Peyer's patch (tissue), 4 donors: ENCODE data around the gene RTBDN. TPM values are rescaled to one million over a fixed set of nuclear protein-coding genes. Genes with fewer than 3 reads are reported as not detected.
"Not testable (repeated sequence)": the region's sequence is repeated elsewhere in the genome, so short reads cannot be mapped to it uniquely, and the experiment has no call there.

Experiments
- DNase-seq, 3 donors: peaks; one replicate each; pipeline ENCODE4 v3.0.0-alpha.2; 2017 to 2019
- H3K27ac ChIP-seq, 4 donors: fragments of 200-600 bp; sonication (generic); one replicate each; pipeline ENCODE4 v1.5.1; 2016 to 2019
- H3K27me3 ChIP-seq, 2 donors: fragments of 200-600 bp; sonication (generic); one replicate each; pipeline ENCODE4 v1.5.1; 2019
- H3K36me3 ChIP-seq, 3 donors: fragments of 200-600 bp; sonication (generic); one replicate each; pipeline ENCODE4 v1.5.1; 2016 to 2019
- H3K4me1 ChIP-seq, 4 donors: fragments of 200-600 bp; sonication (generic); one replicate each; pipeline ENCODE4 v1.5.1; 2016 to 2019
- H3K4me3 ChIP-seq, 4 donors: fragments of 200-600 bp; sonication (generic); 1 replicate in 3 of 4; 2 replicates in 1 of 4; pipeline ENCODE4 v1.5.1; 2016 to 2019; ENCODE audit warnings: mild to moderate bottlenecking in 1 of 4
- H3K9me3 ChIP-seq, 4 donors: fragments of 200-600 bp; sonication (generic); one replicate each; pipeline ENCODE4 v1.5.1; 2016 to 2019; ENCODE audit warnings: mild to moderate bottlenecking in 1 of 4
- POLR2A ChIP-seq, 2 donors: fragments of 450-650 bp; IDR thresholded peaks; one replicate each; pipeline ENCODE4 v1.5.1; 2017; ENCODE audit warnings: antibody characterized with exemption in 2 of 2, mild to moderate bottlenecking in 2 of 2, moderate library complexity in 2 of 2
- total RNA-seq, 4 donors: library from RNA; depleted of rRNA; stranded (reverse); fragments of >200 nt; gene quantifications; one replicate each; pipeline ENCODE4 v1.1.0, GENCODE V29; 2016
- TF ChIP-seq, protein P1 (sequence below), 6 experiments: fragments of 450-650 bp in 4 of 6; fragments of 200-600 bp in 2 of 6; sonication (generic) in 1 of 6; IDR thresholded peaks; one replicate each; pipeline ENCODE4 v1.5.1; 2017 to 2019; ENCODE audit warnings: antibody characterized with exemption in 6 of 6, mild to moderate bottlenecking in 3 of 6, moderate library complexity in 1 of 6

RTBDN gene
- total RNA-seq, 4 donors from 2014 or later = not detected

DNA sequence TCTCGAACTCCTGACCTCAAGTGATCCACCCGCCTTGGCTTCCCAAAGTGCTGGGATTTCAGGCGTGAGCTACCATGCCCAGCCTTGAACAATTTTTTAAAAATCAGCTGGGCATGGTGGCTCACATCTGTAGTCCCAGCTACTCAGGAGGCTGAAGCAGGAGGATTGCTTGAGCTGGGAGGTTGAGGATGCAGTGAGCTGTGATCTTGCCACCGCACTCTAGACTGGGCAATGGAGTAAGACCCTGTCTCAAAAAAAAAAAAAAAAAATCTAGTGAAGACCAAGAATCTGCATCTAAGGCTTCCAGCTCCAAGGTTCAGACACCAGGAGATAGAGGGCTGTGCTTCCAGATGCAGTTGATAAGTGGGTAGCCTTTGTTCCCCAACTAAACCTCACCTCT is 29.8 kb upstream of the RTBDN start:
- peaks cover 0 to 14% (median 6%) of the 10 kb centered on the region in 4 donors for H3K4me1 ChIP-seq
- no peaks in the 10 kb centered on the region for H3K9me3 ChIP-seq
- TF ChIP-seq, protein P1, sequence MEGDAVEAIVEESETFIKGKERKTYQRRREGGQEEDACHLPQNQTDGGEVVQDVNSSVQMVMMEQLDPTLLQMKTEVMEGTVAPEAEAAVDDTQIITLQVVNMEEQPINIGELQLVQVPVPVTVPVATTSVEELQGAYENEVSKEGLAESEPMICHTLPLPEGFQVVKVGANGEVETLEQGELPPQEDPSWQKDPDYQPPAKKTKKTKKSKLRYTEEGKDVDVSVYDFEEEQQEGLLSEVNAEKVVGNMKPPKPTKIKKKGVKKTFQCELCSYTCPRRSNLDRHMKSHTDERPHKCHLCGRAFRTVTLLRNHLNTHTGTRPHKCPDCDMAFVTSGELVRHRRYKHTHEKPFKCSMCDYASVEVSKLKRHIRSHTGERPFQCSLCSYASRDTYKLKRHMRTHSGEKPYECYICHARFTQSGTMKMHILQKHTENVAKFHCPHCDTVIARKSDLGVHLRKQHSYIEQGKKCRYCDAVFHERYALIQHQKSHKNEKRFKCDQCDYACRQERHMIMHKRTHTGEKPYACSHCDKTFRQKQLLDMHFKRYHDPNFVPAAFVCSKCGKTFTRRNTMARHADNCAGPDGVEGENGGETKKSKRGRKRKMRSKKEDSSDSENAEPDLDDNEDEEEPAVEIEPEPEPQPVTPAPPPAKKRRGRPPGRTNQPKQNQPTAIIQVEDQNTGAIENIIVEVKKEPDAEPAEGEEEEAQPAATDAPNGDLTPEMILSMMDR (IDR thresholded peaks at IDR 0.05) = no peak
- TF ChIP-seq POLR2A (IDR thresholded peaks at IDR 0.05) = no peak
- DNase-seq = no peak
- no peaks in the 10 kb centered on the region for H3K27me3 ChIP-seq
- no peak overlapping the region for H3K27ac ChIP-seq
- H3K36me3 ChIP-seq = no peaks in the 10 kb centered on the region
- H3K4me3 ChIP-seq = no peak overlapping the region

DNA sequence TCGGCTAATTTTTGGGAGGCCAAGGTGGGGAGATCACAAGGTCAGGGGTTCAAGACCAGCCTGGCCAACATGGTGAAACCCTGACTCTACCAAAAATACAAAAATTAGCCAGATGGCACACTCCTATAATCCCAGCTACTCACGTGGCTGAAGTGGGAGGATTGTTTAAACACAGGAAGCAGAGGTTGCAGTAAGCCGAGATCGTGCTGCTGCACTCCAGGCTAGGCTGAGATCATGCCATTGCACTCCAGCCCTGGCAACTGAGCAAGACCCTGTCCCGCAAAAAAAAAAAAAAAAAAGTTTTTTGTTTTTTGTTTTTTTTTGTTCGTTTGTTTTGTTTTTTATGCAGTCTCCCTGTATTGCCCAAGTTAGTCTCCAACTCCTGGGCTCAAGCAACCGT is 25.2 kb upstream of the RTBDN start:
- no peaks in the 10 kb centered on the region for H3K36me3 ChIP-seq
- no peak overlapping the region for H3K4me3 ChIP-seq
- TF ChIP-seq, protein P1 (IDR thresholded peaks at IDR 0.05) = no peak
- no peak for TF ChIP-seq POLR2A (IDR thresholded peaks at IDR 0.05)
- no peaks in the 10 kb centered on the region for H3K4me1 ChIP-seq
- no peak overlapping the region for H3K27ac ChIP-seq
- no peaks in the 10 kb centered on the region for H3K27me3 ChIP-seq
- no peak for DNase-seq
- H3K9me3 ChIP-seq = no peaks in the 10 kb centered on the region

DNA sequence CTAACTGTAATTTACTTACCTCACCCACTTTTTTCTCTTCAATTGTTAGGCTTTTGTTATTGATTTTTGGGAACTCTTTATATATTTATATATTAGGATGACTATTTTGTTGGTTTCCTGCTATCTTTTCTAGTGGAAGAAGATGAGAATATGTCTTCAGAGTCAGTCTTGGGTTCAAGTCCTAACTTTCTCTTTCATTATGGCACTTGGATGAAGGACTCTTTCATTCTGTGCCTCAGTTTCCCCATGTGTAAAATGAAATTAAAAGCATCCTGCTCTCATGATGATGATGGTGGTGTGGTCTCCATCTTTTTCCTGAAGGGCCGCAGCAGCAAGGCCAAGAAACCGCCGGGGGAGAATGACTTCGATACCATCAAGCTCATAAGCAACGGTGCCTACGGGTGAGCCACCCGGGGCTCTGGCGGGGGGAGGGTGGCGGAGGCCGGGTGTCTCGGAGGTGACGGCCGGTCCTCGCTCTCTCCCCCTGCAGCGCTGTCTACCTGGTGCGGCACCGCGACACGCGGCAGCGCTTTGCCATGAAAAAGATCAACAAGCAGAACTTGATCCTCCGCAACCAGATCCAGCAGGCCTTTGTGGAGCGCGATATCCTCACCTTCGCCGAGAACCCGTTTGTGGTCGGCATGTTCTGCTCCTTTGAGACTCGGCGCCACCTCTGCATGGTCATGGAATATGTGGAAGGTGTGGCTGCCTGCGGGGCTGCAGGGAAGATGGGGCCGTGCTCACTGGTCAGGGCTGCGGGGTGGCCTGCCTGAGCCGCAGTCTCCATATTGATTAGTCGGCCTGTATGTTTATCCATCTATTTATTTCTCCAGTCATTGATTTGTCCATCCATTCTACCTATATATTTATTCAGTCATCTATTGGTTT is 23.9 kb upstream of the RTBDN start:
- no peaks in the 10 kb centered on the region for H3K4me1 ChIP-seq
- TF ChIP-seq, protein P1 (IDR thresholded peaks at IDR 0.05) = no peak
- no peak for TF ChIP-seq POLR2A (IDR thresholded peaks at IDR 0.05)
- no peaks in the 10 kb centered on the region for H3K36me3 ChIP-seq
- DNase-seq = no peak
- no peak overlapping the region for H3K4me3 ChIP-seq
- no peaks in the 10 kb centered on the region for H3K27me3 ChIP-seq
- no peaks in the 10 kb centered on the region for H3K9me3 ChIP-seq
- no peak overlapping the region for H3K27ac ChIP-seq

DNA sequence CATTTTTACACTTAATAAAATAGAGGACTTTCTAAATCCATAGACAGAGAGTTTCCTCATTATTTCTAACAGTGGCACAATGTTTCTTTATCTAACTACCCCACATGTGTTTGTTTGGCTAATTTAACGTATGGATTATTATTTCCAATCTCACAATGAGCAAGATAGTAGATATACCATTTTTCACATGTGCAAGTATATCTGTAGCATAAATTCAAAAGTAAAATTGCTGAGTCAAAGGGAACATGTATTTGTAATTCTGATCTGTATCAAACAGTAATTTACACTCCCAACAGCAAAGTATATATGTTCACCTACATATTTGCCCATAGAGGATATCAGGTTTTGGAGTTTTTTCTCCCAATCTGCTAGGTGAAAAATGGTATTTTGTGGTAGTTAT is 22.3 kb upstream of the RTBDN start:
- Histone ChIP-seq H3K36me3 (no peaks in the 10 kb centered on the region), H3K4me3 (no peak overlapping the region), H3K9me3 (no peaks in the 10 kb centered on the region), H3K27ac (no peak overlapping the region), H3K4me1 (no peaks in the 10 kb centered on the region), H3K27me3 (no peaks in the 10 kb centered on the region)
- no peak for TF ChIP-seq POLR2A (IDR thresholded peaks at IDR 0.05)
- TF ChIP-seq, protein P1 (IDR thresholded peaks at IDR 0.05) = no peak
- DNase-seq = no peak

DNA sequence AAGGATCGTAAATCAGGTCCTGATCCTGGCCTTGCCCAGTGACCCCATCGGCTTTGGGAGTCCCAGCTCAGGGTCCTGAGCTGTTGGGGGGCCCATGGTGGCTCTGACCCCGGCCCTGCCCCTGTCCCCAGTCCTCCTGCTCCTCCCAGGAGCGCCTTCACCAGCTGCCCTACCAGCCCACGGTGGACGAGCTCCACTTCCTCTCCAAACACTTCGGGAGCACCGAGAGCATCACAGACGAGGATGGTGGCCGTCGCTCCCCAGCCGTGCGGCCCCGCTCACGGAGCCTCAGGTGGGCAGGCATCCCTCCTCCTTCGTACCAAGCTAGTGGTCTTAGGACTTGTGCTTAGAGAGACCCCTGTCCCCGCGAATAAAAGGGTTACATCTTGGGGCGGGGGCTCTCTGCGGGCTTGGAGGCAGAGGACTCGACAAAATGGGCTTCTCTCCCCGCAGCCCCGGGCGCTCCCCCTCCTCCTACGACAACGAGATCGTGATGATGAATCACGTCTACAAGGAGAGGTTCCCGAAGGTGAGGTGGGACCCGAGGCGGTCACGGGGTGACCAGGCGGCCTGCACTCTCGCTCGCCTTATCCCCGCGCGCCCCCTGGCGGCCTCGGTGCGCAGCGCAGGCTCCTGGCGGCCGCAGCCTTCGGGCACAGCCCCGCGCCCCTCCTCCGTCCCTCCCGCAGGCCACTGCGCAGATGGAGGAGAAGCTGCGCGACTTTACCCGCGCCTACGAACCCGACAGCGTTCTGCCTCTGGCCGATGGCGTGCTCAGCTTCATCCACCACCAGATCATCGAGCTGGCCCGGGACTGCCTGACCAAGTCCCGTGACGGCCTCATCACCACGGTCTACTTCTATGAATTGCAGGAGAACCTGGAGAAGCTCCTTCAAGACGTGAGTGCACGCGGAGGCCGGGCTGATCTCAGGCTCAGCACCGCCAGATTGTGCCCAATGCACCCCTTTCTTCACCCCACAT is 13.1 kb upstream of the RTBDN start:
- peaks cover 0 to 10% (median 4%) of the 10 kb centered on the region in 4 donors for H3K4me1 ChIP-seq
- no peaks in the 10 kb centered on the region for H3K27me3 ChIP-seq
- peak; percentile 79 to 93 (median 90) for DNase-seq
- H3K9me3 ChIP-seq = no peaks in the 10 kb centered on the region
- no peak for TF ChIP-seq POLR2A (IDR thresholded peaks at IDR 0.05)
- TF ChIP-seq, protein P1 (IDR thresholded peaks at IDR 0.05) = peak; percentile 96 to 99 (median 99)
- H3K27ac ChIP-seq = no peak overlapping the region
- H3K36me3 ChIP-seq = no peaks in the 10 kb centered on the region
- H3K4me3 ChIP-seq = peak overlapping the region in 3 of 4 donors; percentile 10 to 37 (median 34)

DNA sequence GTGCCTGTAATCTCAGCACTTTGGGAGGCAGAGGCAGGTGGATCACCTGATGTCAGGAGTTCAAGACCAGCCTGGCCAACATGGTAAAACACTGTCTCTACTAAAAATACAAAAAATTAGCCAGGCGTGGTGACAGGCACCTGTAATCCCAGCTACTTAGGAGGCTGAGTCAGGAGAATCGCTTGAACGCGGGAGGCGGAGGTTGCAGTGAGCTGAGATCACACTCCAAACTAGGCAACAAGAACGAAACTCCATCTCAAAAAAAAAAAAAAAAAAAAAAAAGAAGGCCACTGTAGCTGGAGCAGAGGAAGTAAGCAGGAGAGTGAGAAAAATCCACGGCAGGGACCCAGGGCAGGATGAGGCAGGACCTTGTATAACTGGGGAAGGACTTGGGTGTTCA is 12.2 kb upstream of the RTBDN start:
- not testable (repeated sequence) for H3K36me3 ChIP-seq, H3K27ac ChIP-seq, H3K4me1 ChIP-seq, DNase-seq, H3K4me3 ChIP-seq, H3K9me3 ChIP-seq, H3K27me3 ChIP-seq
